ENCODE data around the gene RTN4RL2.

Gene RTN4RL2

GRCh38 chr11:57476047-57476756 lies 15.9 kb downstream of the RTN4RL2 start:
- no peak for DNase-seq (ENCODE audit: low read depth)
- TF ChIP-seq, protein P1, sequence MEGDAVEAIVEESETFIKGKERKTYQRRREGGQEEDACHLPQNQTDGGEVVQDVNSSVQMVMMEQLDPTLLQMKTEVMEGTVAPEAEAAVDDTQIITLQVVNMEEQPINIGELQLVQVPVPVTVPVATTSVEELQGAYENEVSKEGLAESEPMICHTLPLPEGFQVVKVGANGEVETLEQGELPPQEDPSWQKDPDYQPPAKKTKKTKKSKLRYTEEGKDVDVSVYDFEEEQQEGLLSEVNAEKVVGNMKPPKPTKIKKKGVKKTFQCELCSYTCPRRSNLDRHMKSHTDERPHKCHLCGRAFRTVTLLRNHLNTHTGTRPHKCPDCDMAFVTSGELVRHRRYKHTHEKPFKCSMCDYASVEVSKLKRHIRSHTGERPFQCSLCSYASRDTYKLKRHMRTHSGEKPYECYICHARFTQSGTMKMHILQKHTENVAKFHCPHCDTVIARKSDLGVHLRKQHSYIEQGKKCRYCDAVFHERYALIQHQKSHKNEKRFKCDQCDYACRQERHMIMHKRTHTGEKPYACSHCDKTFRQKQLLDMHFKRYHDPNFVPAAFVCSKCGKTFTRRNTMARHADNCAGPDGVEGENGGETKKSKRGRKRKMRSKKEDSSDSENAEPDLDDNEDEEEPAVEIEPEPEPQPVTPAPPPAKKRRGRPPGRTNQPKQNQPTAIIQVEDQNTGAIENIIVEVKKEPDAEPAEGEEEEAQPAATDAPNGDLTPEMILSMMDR (IDR thresholded peaks at IDR 0.05; ENCODE audit: control insufficient read depth, extremely low read depth, insufficient read depth) = no peak

DNA sequence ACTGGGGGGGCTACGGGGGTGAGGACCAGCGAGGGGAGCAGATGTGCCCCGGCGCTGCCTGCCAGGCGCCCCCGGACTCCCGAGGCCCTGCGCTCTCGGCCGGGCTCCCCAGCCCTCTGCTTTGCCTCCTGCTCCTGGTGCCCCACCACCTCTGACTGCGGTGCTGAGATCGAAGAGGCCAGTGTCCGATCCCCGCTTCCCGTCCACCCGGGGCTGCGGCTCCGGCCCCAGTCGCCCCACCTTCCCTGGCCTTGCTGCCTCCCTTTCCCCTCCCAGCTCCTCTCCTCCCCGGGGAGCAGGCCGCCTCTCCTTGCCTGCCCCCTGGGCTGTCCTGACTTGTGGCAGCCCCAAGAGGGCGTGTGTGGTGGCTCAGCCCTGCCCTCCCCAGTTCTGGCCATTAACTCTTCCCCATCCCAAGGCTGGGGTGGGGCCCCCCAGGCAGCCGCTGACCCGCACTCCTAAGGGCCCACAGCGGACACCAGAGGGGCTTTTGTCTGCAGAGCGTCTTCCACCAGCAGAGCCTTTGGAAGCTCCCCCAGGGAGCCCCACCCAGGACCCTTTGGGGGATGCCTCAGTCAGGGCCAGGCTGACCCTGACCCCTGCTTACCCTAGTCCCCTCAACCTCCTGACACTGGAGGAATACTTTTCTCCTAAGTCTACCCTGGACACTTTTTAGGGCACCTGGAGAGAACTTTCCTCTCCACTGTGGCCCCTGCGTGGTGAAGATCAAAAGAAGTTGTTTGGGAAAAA lies 16.6 kb downstream of the RTN4RL2 start:
- DNase-seq (ENCODE audit: low read depth) = no peak
- no peak overlapping the region for H3K4me3 ChIP-seq (ENCODE audit: low read depth, low read length)
- TF ChIP-seq, protein P1 (IDR thresholded peaks at IDR 0.05; ENCODE audit: control insufficient read depth, extremely low read depth, insufficient read depth) = no peak

More at GRCh38 chr11:57476047-57476756, 15.9 kb downstream of the RTN4RL2 start:
- H3K4me3 ChIP-seq (ENCODE audit: low read depth, low read length) = no peak overlapping the region

DNA sequence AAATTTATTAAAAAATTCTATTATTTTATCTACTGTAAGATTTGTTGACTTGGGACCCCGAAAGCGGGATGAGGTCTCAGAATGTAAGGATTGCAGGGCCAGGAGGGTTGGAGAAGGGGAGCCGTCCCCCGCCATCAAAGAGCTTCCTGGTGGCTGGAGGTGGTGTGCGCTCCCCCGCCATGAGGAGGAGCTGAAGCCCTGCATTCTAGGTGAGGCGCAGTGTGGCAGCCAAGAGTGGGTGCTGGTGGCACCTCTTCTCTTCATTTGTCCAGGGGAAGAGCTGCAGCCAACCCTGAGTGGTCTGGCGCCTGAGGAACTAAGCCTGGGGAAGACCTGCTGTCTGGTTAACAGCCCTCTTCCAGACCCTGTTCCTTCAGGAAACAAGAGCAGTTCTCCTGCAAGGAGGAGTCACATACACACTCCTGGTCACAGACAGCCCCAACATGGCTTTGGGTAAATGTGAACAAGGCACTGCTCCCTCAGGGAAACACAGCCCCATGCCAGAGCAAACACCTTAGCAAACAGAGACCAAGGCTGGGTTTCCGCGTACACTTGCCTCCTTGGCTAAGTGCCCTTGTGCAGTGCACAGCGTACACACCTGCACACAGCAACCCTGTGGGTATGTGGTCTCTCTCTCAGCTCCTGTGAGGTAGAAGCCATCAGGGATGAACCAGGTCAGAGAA lies 17.3 kb downstream of the RTN4RL2 start:
- peak; percentile 94 for DNase-seq (ENCODE audit: low read depth)

GRCh38 chr11:57479021-57479663 lies 18.8 kb downstream of the RTN4RL2 start:
- H3K4me3 ChIP-seq (ENCODE audit: low read depth, low read length) = no peak overlapping the region

More for the DNA sequence above, 17.3 kb downstream of the RTN4RL2 start:
- no peak overlapping the region for H3K4me3 ChIP-seq (ENCODE audit: low read depth, low read length)
- TF ChIP-seq, protein P1 (IDR thresholded peaks at IDR 0.05; ENCODE audit: control insufficient read depth, extremely low read depth, insufficient read depth) = no peak

GRCh38 chr11:57479911-57480310 lies 19.6 kb downstream of the RTN4RL2 start:
- DNase-seq (ENCODE audit: low read depth) = no peak
- H3K4me3 ChIP-seq (ENCODE audit: low read depth, low read length) = no peak overlapping the region
- TF ChIP-seq, protein P1 (IDR thresholded peaks at IDR 0.05; ENCODE audit: control insufficient read depth, extremely low read depth, insufficient read depth) = no peak

More at GRCh38 chr11:57479021-57479663, 18.8 kb downstream of the RTN4RL2 start:
- no peak for DNase-seq (ENCODE audit: low read depth)
- TF ChIP-seq, protein P1 (IDR thresholded peaks at IDR 0.05; ENCODE audit: control insufficient read depth, extremely low read depth, insufficient read depth) = no peak

DNA sequence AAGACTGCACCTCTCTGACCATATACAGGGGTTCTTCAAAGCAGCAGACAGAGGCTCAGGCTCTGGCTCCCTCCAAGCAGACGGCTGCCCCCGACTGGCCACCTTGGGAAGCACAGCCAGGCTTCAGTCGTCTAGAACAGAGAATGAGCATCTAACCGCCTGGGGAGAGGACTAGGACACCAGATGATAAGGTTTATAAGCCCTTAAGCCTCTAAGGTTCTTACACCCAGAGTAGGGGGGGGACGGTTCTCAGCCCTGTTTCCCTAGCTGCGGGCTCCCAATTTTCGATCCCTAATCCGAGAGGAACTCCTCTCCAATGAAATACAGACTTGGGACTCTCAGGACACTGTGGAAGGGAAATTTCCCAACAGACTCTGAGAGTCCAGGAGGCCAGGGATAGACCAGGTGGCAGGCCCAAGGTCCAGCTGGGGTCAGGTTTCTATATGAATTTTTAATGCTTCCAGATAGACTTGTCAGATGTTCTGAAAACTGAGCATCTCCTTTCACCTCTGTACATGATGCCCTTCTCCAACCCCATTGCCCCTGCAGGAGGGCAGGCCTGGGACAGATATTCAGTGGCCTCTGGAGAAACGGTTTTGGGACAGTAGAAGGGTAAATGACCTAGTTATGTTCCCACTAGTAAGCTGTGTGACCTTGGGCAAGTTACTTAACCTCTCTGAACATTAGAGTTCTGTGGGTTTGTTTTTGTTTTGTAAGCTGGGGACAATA lies 20.2 kb downstream of the RTN4RL2 start:
- TF ChIP-seq, protein P1 (IDR thresholded peaks at IDR 0.05; ENCODE audit: control insufficient read depth, extremely low read depth, insufficient read depth) = peak; percentile 68
- DNase-seq (ENCODE audit: low read depth) = no peak
- no peak overlapping the region for H3K4me3 ChIP-seq (ENCODE audit: low read depth, low read length)

Measured in LNCaP clone FGC (cell line).